Fibroblast of lung (primary cell): Measurements from ENCODE around the gene ADAMTS14. TPM values are rescaled to one million over a fixed set of nuclear protein-coding genes. Genes with fewer than 3 reads are reported as not detected.

ENCODE experiments used
- DNase-seq, 2 donors: peaks; one replicate each; pipeline versions ENCODE4 v3.0.0 to v3.0.0-alpha.2; 2010; ENCODE audit warnings: low read depth in 2 of 2
- H2AFZ ChIP-seq: 2 replicates; pipeline ENCODE4 v1.5.1; 2012; ENCODE audit warnings: low read length, control low read depth, inconsistent platforms
- H3K27ac ChIP-seq: 2 replicates; pipeline ENCODE4 v1.5.1; 2011; ENCODE audit warnings: low read length, control low read depth; ENCODE audit not compliant: insufficient read depth
- H3K27me3 ChIP-seq: 2 replicates; pipeline ENCODE4 v1.5.1; 2011; ENCODE audit warnings: mild to moderate bottlenecking, low read length; ENCODE audit not compliant: control insufficient read depth, insufficient read depth
- H3K36me3 ChIP-seq: 2 replicates; pipeline ENCODE4 v1.5.1; 2011; ENCODE audit warnings: low read length; ENCODE audit not compliant: control insufficient read depth, insufficient read depth
- H3K4me1 ChIP-seq: 2 replicates; pipeline ENCODE4 v1.5.1; 2011; ENCODE audit warnings: low read length; ENCODE audit not compliant: control insufficient read depth, insufficient read depth; ENCODE audit errors: extremely low read depth
- H3K4me2 ChIP-seq: 2 replicates; pipeline ENCODE4 v1.5.1; 2011; ENCODE audit warnings: low read length, control low read depth; ENCODE audit not compliant: insufficient read depth; ENCODE audit errors: extremely low read depth
- H3K4me3 ChIP-seq, 4 experiments: fragments of 200-600 bp in 1 of 4; sonication (generic) in 1 of 4; replicated peaks in 1 of 4; 2 replicates each; pipeline ENCODE4 v1.5.1; 2011 to 2016; ENCODE audit warnings: low read length in 4 of 4, low read depth in 3 of 4, mild to moderate bottlenecking in 3 of 4, control low read depth in 2 of 4, inconsistent platforms in 1 of 4, mixed read lengths in 1 of 4; ENCODE audit not compliant: insufficient read depth in 1 of 4; ENCODE audit errors: control extremely low read depth in 1 of 4
- H3K79me2 ChIP-seq: 2 replicates; pipeline ENCODE4 v1.5.1; 2012; ENCODE audit warnings: mild to moderate bottlenecking, low read length, inconsistent platforms; ENCODE audit not compliant: control insufficient read depth, insufficient read depth
- H3K9ac ChIP-seq: 2 replicates; pipeline ENCODE4 v1.5.1; 2011; ENCODE audit warnings: mild to moderate bottlenecking, low read length, control low read depth; ENCODE audit not compliant: insufficient read depth
- H3K9me3 ChIP-seq: 2 replicates; pipeline ENCODE4 v1.5.1; 2012; ENCODE audit warnings: low read depth, low read length; ENCODE audit not compliant: control insufficient read depth, insufficient read depth
- H4K20me1 ChIP-seq: 2 replicates; pipeline ENCODE4 v1.5.1; 2011; ENCODE audit warnings: low read length; ENCODE audit not compliant: control insufficient read depth, insufficient read depth; ENCODE audit errors: extremely low read depth
- CTCF ChIP-seq, 2 donors: IDR thresholded peaks in 1 of 2; conservative IDR thresholded peaks in 1 of 2; 1 replicate in 1 of 2; 2 replicates in 1 of 2; pipeline ENCODE4 v1.5.1; 2011 to 2012; ENCODE audit warnings: low read length in 2 of 2, control low read depth in 1 of 2, inconsistent platforms in 1 of 2, low read depth in 1 of 2, mild to moderate bottlenecking in 1 of 2
- EZH2 ChIP-seq: IDR thresholded peaks from 2 replicates; pipeline ENCODE4 v1.5.1; 2012; ENCODE audit warnings: low read length, control low read depth, mild to moderate bottlenecking; ENCODE audit errors: missing control alignments
- polyA plus RNA-seq, 2 donors: library from polyadenylated mRNA; depleted of rRNA in 1 of 2; stranded (reverse) in 1 of 2; unstranded in 1 of 2; fragments of >200 nt; gene quantifications; 2 replicates each; pipeline ENCODE4 v1.2.1, GENCODE V29; 2011 to 2012; ENCODE audit warnings: missing spikeins in 1 of 2
- total RNA-seq: library from RNA; depleted of rRNA; stranded (reverse); fragments of >200 nt; gene quantifications from 2 replicates; pipeline ENCODE4 v1.2.1, GENCODE V29; 2014

The ADAMTS14 gene
- total and polyA plus RNA-seq, 2 donors (not counting 1 experiment from before 2014, with no cell fraction given): 4.1 to 6.2 TPM

GRCh38 chr10:70681731-70682005, 9.4 kb downstream of the ADAMTS14 start:
- no peak overlapping the region for H2AFZ ChIP-seq
- no peak overlapping the region for H3K9ac ChIP-seq
- no peaks in the 10 kb centered on the region for H4K20me1 ChIP-seq
- H3K36me3 ChIP-seq: no peaks in the 10 kb centered on the region
- H3K27ac ChIP-seq: no peak overlapping the region
- TF ChIP-seq CTCF (conservative IDR thresholded peaks at IDR 0.05 in 1 of 2, IDR thresholded peaks at IDR 0.05 in 1 of 2; ENCODE audit: low read depth in 1 of 2, low read length in 2 of 2): no peak
- no peak for TF ChIP-seq EZH2
- peaks cover 9% of the 10 kb centered on the region for H3K4me1 ChIP-seq
- no peaks in the 10 kb centered on the region for H3K27me3 ChIP-seq
- no peak overlapping the region for H3K4me3 ChIP-seq
- H3K79me2 ChIP-seq: no peaks in the 10 kb centered on the region
- no peak overlapping the region for H3K4me2 ChIP-seq
- H3K9me3 ChIP-seq: no peaks in the 10 kb centered on the region
- DNase-seq: no peak

- TF ChIP-seq CTCF (conservative IDR thresholded peaks at IDR 0.05 in 1 of 2, IDR thresholded peaks at IDR 0.05 in 1 of 2; ENCODE audit: low read depth in 1 of 2, low read length in 2 of 2) (no peak), EZH2 (no peak)
- H2AFZ ChIP-seq: no peak overlapping the region
- no peaks in the 10 kb centered on the region for H3K79me2 ChIP-seq
- H3K4me1 ChIP-seq: peaks cover 7% of the 10 kb centered on the region
- no peak overlapping the region for H3K4me2 ChIP-seq
- H3K9me3 ChIP-seq: no peaks in the 10 kb centered on the region
- H3K4me3 ChIP-seq: no peak overlapping the region
- no peaks in the 10 kb centered on the region for H3K27me3 ChIP-seq
- no peak for DNase-seq
- no peaks in the 10 kb centered on the region for H3K36me3 ChIP-seq
- H3K27ac ChIP-seq: no peak overlapping the region
- H3K9ac ChIP-seq: no peak overlapping the region
- H4K20me1 ChIP-seq: no peaks in the 10 kb centered on the region
These were observed 10.8 kb downstream of the ADAMTS14 start for GRCh38 chr10:70682920-70683600.

GRCh38 chr10:70683601-70683934, 11.3 kb downstream of the ADAMTS14 start:
- Histone ChIP-seq H4K20me1 (no peaks in the 10 kb centered on the region), H2AFZ (no peak overlapping the region), H3K9me3 (no peaks in the 10 kb centered on the region), H3K27ac (no peak overlapping the region), H3K4me1 (peaks cover 7% of the 10 kb centered on the region), H3K9ac (no peak overlapping the region), H3K4me3 (no peak overlapping the region), H3K79me2 (no peaks in the 10 kb centered on the region), H3K36me3 (no peaks in the 10 kb centered on the region), H3K27me3 (no peaks in the 10 kb centered on the region), H3K4me2 (no peak overlapping the region)
- no peak for DNase-seq
- TF ChIP-seq CTCF (conservative IDR thresholded peaks at IDR 0.05 in 1 of 2, IDR thresholded peaks at IDR 0.05 in 1 of 2; ENCODE audit: low read depth in 1 of 2, low read length in 2 of 2): no peak
- TF ChIP-seq EZH2: no peak
